GM12892 (cell line): ENCODE measurements around the gene ATF7.

Experiments
- POLR2AphosphoS5 ChIP-seq: IDR thresholded peaks from 2 replicates; pipeline ENCODE4 v1.6.1; 2011; ENCODE audit warnings: low read depth, low read length, control low read depth
- TAF1 ChIP-seq: IDR thresholded peaks from 2 replicates; pipeline ENCODE4 v1.6.1; 2011; ENCODE audit warnings: low read depth, mild to moderate bottlenecking, control low read depth, low read length, borderline replicate concordance

DNA sequence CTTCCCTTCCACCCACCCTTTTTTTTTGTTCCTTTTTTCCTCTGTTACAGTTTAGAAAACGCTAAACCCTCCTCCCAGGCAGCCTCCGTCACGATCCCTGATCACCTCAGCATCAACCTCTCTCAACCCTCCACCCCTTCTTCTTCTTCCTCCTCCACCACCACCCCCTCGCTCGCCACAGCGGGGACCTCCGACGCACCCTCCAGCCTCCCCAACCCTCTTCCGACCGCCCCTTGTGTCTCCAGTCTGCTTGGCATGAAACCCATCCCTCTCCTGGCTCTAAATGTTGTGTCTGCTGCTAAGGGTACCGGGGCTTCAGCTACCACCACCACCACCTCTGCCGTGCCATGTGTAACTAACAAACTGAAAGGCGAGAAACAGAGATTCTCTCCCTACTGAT is 151.4 kb downstream of the ATF7 start:
- TF ChIP-seq POLR2AphosphoS5, result no peak
- no peak for TF ChIP-seq TAF1
